Activated CD4-positive, CD25-positive, alpha-beta regulatory T cell treated with anti-CD3 and anti-CD28 coated beads, Interleukin-2, amount 50 U/mL, for 24 hours (primary cell): ENCODE results near the gene SYT1.

Experiments used
- ATAC-seq, 2 donors: fragments of 150-1000 bp; cut with Tn5 transposase; one replicate each; pipeline ENCODE4 v1.10.0; 2021; ENCODE audit warnings: mild to moderate bottlenecking in 1 of 2, moderate library complexity in 1 of 2

SYT1 gene

GRCh38 chr12:78898416-78898815 is 33.8 kb downstream of the SYT1 start:
- no peak for ATAC-seq

- no peak for ATAC-seq
Observed at GRCh38 chr12:78914859-78915331, 50.3 kb downstream of the SYT1 start.

DNA sequence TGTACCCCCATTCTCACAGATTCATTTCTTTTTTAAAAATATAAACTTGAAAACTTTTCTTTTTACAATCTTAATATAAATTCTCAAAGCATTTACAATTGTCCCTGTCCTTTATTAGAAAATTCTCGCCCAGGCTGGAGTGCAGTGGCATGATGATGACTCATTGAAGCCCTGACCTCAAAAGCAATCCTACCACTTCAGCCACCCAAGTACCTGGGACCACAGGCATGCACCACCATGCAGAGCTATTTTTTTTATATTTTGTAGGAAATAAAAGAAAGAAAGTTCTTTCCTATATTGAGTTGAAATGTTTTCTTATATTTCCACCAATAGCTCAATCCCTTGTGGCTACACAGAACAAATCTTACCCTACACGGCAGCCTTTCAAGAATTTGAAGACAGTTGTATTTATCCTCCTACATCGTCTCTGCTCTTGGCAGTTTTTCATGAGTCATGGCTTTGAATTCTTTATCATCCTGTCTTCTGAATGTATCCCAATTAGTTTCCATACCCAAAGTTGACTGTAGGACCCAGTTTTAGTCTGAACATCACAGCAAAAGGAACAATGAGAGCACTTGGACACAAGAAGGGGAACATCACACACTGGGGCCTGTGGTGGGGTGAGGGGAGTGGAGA is 52.4 kb downstream of the SYT1 start:
- no peak for ATAC-seq

- ATAC-seq = no peak
Observed at GRCh38 chr12:78917513-78917912, 52.9 kb downstream of the SYT1 start.

DNA sequence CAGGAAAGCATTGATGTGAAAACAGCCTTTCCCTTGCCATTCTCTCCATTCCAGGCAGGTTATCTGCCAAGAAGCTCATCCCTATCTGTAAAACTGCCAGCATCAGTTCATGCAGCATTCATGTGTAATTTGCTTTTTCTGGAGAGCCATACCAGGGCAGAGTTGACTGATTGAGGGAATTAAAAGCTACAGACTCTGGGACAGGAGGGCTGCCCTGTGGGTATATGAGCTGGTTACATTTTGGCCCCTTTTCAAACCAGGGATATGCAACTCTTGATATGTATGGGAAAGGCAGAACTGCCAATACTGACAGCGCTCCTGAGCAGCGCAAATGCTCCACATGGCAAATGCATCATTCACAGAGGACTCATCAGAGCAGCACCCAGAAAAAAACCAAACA is 53.7 kb downstream of the SYT1 start:
- no peak for ATAC-seq

GRCh38 chr12:78928200-78929074 is 63.9 kb downstream of the SYT1 start:
- no peak for ATAC-seq

GRCh38 chr12:78929075-78929418 is 64.5 kb downstream of the SYT1 start:
- ATAC-seq = no peak

GRCh38 chr12:78931466-78931990 is 67.0 kb downstream of the SYT1 start:
- ATAC-seq = no peak

- ATAC-seq = no peak
Observed at GRCh38 chr12:78933014-78933413, 68.4 kb downstream of the SYT1 start.

DNA sequence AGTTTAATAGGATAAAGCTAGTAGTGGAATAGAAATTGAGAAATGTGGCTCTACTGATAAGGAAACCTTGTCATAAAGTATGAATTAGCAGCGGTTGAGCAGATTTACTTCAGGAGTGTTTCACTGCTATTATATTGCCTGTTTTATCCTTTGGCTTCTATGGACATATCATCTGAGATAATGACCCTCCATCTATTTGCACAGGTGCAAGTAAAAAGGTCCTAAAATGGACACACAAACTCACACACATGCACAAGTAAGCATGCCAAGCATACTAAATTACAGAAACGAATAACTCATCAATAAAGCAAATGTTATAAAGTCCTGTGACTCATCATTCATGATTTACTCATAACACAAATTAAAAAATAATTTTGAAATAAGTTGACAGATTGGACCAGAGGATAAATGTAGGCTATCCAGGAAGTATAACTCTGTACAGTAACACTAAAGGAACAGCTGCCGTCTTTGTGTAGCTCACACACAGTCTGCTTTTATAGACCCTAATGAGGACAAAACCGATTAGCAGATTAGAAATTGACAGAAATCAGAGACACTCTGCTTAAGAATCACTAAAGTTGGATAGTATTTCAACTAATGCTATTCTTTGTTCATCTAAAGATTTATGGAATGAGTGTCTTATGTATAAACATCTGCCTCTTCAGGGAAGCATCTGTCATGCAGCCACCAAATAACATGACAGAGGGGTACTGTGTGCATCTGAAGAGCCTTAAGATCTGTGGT is 73.9 kb downstream of the SYT1 start:
- no peak for ATAC-seq

DNA sequence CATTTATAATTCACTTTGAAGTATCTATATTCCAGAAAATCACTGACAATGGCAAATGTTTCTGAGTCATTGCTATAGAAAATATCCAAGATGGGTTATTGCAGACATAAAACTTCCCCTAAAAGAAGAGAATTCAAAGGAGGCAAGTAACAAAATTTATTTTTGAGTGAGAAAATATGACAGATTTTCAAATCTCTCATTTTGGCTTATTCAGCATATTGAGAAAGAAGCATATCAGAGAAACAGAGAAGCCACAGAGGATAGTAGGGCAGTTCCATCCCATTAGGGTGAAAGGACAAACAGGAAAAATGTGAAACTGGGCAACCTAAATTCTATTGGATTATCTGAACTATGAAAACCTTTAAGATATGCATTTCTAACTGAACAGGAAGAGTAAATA is 85.0 kb downstream of the SYT1 start:
- ATAC-seq = no peak

DNA sequence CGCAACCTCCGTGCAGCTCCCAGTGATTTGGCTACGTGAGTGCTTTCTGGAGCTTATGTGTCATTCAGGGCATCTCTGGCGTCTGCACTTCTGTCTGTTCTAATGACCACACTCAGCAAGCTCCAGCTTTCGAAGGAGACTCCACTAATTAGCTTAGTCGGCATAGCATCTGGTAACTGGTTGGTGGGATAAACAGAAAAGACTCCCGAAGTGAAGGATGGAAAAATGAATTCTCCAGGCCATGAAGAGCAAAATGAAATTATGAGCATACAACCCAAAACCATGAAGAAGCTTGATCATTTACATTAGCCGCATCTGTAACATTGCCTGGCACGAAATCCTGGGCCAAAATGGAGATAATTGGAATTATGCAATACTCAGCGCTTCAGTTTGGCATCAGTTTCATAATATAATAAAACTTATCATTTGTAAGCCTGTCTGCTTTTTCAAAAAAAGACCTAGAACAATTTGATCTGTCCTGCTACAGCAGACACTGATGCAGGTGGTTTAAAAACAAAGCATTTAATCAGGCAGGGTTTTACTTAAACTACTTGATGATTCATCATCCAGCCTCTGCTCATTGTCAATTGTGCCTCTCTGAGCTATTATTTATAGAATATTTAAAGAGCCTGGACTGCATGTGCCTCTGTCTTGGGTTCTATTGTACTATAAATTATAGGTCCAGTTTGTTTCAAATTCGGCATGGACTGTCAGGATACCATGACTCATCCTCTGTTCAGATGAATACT is 87.4 kb downstream of the SYT1 start:
- no peak for ATAC-seq

GRCh38 chr12:78952552-78952929 is 88.0 kb downstream of the SYT1 start:
- no peak for ATAC-seq

DNA sequence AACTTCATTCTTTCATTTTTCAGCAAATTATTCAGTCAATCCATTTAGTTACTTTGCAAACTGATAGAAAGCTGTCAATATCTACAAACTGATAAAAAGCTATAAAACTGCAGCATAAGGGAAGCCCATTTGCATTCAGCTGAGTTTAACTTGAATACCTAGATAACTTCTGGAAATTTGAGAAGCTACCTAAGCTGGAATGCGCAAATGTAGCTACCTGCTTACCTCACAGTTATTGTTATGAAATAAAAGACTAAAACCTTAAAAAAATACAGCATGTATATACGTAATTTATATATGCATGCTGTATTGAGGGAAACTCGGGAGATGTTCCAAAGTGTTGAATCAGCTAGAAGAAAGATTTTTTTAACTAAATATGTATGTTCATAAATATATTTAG is 94.4 kb downstream of the SYT1 start:
- ATAC-seq = no peak

- no peak for ATAC-seq
Observed at GRCh38 chr12:78959556-78959955, 95.0 kb downstream of the SYT1 start.

DNA sequence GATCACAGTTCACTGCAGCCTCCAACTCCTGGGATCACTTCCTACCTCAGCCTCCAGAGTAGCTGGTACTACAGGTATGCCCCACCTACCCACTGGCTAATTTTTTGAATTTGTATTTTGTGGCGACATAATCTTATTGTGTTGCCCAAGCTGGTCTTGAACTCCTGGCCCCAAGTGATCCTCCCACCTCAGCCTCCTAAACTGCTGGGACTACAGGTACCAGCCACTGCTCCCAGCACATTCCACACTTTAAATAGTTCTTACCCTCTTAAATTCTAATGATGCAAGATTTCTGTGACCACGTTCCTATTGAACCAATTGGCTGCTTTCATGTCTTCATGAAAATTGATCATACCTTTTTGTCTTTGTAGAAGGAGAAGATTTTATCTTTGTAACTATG is 96.6 kb downstream of the SYT1 start:
- ATAC-seq = no peak

DNA sequence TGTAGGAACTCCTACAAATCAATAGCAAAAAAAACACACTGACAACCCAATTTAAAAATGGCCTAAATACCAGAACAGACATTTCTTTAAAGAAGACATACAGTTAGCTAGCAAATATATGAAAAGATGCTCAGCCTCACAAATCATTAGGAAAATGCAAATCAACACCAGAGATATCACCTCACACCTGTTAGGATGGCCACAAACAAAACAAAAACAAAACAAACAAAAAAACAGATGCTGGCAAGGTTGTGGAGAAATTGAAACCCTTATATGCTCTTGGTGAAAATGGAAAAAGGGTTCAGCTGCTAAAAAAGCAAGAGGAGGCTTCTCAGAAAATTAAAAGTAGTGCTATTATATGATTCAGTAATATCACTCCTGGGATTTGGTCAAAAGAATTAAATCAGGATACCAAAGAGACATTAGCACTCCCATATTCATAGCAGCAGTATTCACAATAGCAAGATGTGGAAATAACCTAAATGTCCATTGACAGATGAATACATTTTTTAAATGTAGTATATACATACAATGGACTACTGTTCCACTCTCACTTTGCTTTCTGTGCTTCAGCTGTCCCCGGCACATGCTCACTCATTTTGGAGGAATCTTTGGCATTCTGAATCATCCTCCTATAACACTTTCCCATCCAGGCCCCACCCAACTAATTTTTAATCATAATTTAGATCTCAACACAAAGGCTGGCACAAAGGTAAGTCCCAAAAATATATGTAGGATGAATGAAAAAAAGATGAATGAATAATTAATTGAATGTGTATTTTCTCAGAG is 99.1 kb downstream of the SYT1 start:
- ATAC-seq = no peak

DNA sequence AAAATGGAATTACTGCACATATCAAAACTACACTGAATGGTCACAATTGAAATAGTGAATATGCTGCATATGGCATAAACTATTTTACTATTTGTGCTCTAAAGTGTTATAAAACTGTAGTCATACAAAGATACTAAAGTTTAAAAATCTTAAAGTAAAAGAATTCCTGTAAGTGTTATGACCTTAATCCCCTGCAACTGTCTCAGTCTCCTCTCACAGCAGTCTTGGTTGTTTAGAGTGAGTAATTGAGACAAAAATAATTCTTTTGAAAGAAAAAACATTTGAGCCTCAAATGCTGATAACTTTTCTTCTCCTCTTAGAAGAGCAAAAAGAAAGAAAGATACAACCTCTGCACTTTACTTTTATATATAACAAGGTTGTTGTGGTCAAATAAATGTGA is 99.9 kb downstream of the SYT1 start:
- no peak for ATAC-seq

DNA sequence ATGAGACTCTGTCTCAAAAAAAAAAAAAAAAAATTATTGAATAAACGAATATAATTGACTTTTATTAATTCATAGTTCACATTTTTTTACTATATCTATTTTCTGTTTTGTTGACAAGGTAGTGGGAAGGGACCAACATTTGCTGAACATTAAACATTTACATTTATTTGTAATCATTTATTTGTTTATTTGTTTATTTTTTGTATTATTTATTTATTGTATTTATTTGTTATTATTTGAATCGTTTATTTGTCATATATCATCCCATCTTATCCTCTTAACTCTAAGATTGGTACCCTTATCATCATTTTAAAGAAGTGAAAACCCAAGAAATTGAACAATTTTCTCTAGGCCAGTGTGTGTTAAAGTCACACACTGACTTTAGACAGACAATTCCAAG is 101.5 kb downstream of the SYT1 start:
- ATAC-seq = no peak

GRCh38 chr12:78966926-78967325 is 102.4 kb downstream of the SYT1 start:
- no peak for ATAC-seq

- ATAC-seq = no peak
Observed at GRCh38 chr12:78968226-78968625, 103.7 kb downstream of the SYT1 start.

GRCh38 chr12:78970041-78970440 is 105.5 kb downstream of the SYT1 start:
- no peak for ATAC-seq
